Ovary (tissue), 9 donors: ENCODE data around the gene ABCA4. TPM values are rescaled to one million over a fixed set of nuclear protein-coding genes. Genes with fewer than 3 reads are reported as not detected.

Source experiments
- DNase-seq, 5 donors: peaks; one replicate each; pipeline ENCODE4 v3.0.0-alpha.2; 2019 to 2020
- H3K27ac ChIP-seq, 2 donors: fragments of 200-600 bp; one replicate each; pipeline versions ENCODE4 v1.5.1 to v1.8.0; 2019 to 2022
- H3K27me3 ChIP-seq: fragments of 200-600 bp; one replicate; pipeline ENCODE4 v1.8.0; 2022
- H3K36me3 ChIP-seq: fragments of 200-600 bp; sonication (generic); one replicate; pipeline ENCODE4 v1.5.1; 2019
- H3K4me1 ChIP-seq: one replicate; pipeline ENCODE4 v1.8.1; 2013; ENCODE audit warnings: mild to moderate bottlenecking, moderate library complexity; ENCODE audit not compliant: insufficient read depth
- H3K4me3 ChIP-seq: fragments of 200-600 bp; sonication (generic); one replicate; pipeline ENCODE4 v1.5.1; 2017
- H3K9me3 ChIP-seq, 2 donors: fragments of 200-600 bp in 1 of 2; sonication (generic) in 1 of 2; one replicate each; pipeline versions ENCODE4 v1.5.1 to v1.8.1; 2013 to 2019; ENCODE audit warnings: mild to moderate bottlenecking in 1 of 2, moderate library complexity in 1 of 2
- EP300 ChIP-seq: sonication (generic); formaldehyde crosslinking; IDR thresholded peaks from one replicate; pipeline ENCODE4 v1.6.1; 2017; ENCODE audit warnings: antibody characterized with exemption
- POLR2A ChIP-seq: fragments of 450-650 bp; IDR thresholded peaks from one replicate; pipeline ENCODE4 v1.6.1; 2017; ENCODE audit warnings: antibody characterized with exemption, mild to moderate bottlenecking, moderate library complexity
- WGBS, 3 donors: extraction: QIAGEN DNeasy Blood & Tissue Kit in 1 of 3; methylation state at CpG; one replicate each; pipeline versions ENCODE4 v1.1.5 to v1.1.7; 2013 to 2017; 5-methylcytosine and 5-hydroxymethylcytosine counted together
- intact Hi-C, 4 donors: fragments of 100-400 bp; cut with DNase I; formaldehyde crosslinking; loops; one replicate each; pipeline versions ENCODE4 v1.11.0 to v1.15.1; 2022 to 2023
- polyA plus RNA-seq, 2 donors: library from polyadenylated mRNA; stranded (reverse); fragments of 200-250 nt in 1 of 2; fragments of 350-450 nt in 1 of 2; fragmentation: Illumina TruSeq in 1 of 2; extraction: RNeasy Lipid Tissue Mini Kit (QIAGEN cat#74804) in 1 of 2; gene quantifications; one replicate each; pipeline ENCODE4 v1.2.3, GENCODE V29; 2013 to 2014
- total RNA-seq, 7 donors: library from RNA; depleted of rRNA in 2 of 7; stranded (reverse); fragments of >200 nt in 2 of 7; fragmentation: NEBNext Ultra II Directional in 3 of 7; extraction: Animal tissue kit (Norgen Biotek cat#: 25700) in 3 of 7; gene quantifications; one replicate each; pipeline versions ENCODE4 v1.1.0 to v1.2.4, GENCODE V29; 2016 to 2023
- TF ChIP-seq, protein P1 (sequence below), 3 donors: fragments of 450-650 bp in 2 of 3; fragments of 200-600 bp in 1 of 3; IDR thresholded peaks; one replicate each; pipeline versions ENCODE4 v1.5.1 to v1.8.0; 2016 to 2022; ENCODE audit warnings: antibody characterized with exemption in 3 of 3, mild to moderate bottlenecking in 1 of 3
- donor health status: DM: no; HTN: no; CAD: no; lungs with moderate emphysema.
- donor health status: DM: no; HTN: no; CAD: no.
- donor health status: Bipolar disorder and iron deficiency.
- donor health status: DM: yes; HTN: yes; CAD: no.
- donor health status: DM: no; HTN: no; CAD: no.
- donor health status: DM: yes; HTN: yes; CAD: no.

Gene ABCA4
- total and polyA plus RNA-seq, 9 donors = 0.12 to 3.1 (median 0.35) TPM

GRCh38 chr1:94079080-94079940, 41.6 kb downstream of the ABCA4 start:
- Histone ChIP-seq H3K9me3 (no peaks in the 10 kb centered on the region), H3K27me3 (no peaks in the 10 kb centered on the region), H3K27ac (no peak overlapping the region), H3K36me3 (no peaks in the 10 kb centered on the region), H3K4me1 (peaks cover 1% of the 10 kb centered on the region), H3K4me3 (no peak overlapping the region)
- TF ChIP-seq POLR2A (no peak), EP300 (no peak)
- TF ChIP-seq, protein P1, sequence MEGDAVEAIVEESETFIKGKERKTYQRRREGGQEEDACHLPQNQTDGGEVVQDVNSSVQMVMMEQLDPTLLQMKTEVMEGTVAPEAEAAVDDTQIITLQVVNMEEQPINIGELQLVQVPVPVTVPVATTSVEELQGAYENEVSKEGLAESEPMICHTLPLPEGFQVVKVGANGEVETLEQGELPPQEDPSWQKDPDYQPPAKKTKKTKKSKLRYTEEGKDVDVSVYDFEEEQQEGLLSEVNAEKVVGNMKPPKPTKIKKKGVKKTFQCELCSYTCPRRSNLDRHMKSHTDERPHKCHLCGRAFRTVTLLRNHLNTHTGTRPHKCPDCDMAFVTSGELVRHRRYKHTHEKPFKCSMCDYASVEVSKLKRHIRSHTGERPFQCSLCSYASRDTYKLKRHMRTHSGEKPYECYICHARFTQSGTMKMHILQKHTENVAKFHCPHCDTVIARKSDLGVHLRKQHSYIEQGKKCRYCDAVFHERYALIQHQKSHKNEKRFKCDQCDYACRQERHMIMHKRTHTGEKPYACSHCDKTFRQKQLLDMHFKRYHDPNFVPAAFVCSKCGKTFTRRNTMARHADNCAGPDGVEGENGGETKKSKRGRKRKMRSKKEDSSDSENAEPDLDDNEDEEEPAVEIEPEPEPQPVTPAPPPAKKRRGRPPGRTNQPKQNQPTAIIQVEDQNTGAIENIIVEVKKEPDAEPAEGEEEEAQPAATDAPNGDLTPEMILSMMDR (IDR thresholded peaks at IDR 0.05) = no peak
- DNase-seq = peak in 1 of 5 donors; percentile 41
- intact Hi-C loops = no loop called here
- 72 to 79% (median 73%) methylated on average over 6 of the region's 6 CpGs for WGBS, 3 donors

DNA sequence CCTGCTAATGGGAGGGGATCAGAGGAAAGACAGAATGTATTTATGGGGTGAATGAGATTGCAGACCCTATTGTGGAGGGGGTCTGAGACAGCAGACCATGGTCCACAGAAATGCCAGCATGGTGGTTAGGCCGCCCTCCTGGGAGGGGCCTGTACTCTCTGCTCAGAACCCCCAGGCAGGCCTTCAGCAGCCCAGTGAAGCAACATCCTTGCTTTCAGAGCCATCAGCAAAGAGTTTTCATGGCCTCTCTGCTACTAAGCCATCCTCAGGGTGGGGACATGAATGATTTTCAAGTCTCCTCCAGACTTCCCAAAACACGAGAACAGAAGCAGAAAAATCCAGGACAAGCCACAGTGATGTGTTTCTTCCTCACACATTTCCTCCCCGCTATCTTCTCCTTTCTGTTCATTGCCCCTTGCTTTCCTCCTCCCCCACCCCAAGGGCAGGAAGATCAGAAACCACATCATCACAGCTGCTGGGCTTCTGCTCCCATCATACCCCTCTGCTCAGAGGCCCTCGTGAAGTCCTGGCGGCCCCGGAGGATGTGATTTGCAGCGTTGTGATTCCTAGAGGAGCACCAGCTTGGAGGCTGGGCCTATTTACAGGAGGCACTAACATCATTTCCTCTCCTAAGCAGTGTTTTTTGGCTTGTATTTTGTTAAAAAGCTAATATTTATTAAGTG, 48.0 kb downstream of the ABCA4 start:
- H3K36me3 ChIP-seq = no peaks in the 10 kb centered on the region
- intact Hi-C loops = no loop called here
- H3K27me3 ChIP-seq = no peaks in the 10 kb centered on the region
- H3K4me1 ChIP-seq = peaks cover 6% of the 10 kb centered on the region
- H3K27ac ChIP-seq = no peak overlapping the region
- H3K9me3 ChIP-seq = no peaks in the 10 kb centered on the region
- TF ChIP-seq POLR2A (no peak), EP300 (no peak)
- TF ChIP-seq, protein P1 (IDR thresholded peaks at IDR 0.05) = no peak
- DNase-seq = no peak
- 70 to 84% (median 84%) methylated on average over 7 of the region's 7 CpGs for WGBS, 3 donors
- H3K4me3 ChIP-seq = no peak overlapping the region

DNA sequence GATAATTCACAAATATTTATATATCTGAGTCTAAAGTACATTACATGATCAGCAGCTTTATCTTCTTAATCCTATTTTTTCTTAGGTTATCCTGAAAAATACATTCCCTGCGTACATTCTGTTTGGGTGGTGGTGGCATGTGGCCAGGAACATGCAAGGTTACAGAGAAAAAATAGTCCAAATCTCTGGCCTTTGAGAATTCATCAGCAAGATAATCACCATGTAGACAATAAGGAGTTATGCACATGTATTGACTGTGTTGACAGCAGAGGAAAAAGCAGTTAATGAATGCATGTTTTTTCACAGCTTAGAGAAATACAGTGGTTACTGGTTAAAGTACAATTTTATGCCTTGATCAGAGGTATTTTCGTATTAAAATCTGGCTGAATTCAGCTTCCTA, 49.0 kb downstream of the ABCA4 start:
- Histone ChIP-seq H3K27me3 (no peaks in the 10 kb centered on the region), H3K9me3 (no peaks in the 10 kb centered on the region), H3K4me1 (peaks cover 6% of the 10 kb centered on the region), H3K27ac (no peak overlapping the region), H3K4me3 (no peak overlapping the region), H3K36me3 (no peaks in the 10 kb centered on the region)
- intact Hi-C loops = no loop called here
- no peak for DNase-seq
- 62 to 84% (median 80%) methylated on average over 2 of the region's 2 CpGs for WGBS, 3 donors
- TF ChIP-seq EP300 = no peak
- no peak for TF ChIP-seq POLR2A
- TF ChIP-seq, protein P1 (IDR thresholded peaks at IDR 0.05) = no peak

GRCh38 chr1:94071391-94071790, 49.6 kb downstream of the ABCA4 start:
- H3K4me1 ChIP-seq = peaks cover 6% of the 10 kb centered on the region
- no peak overlapping the region for H3K4me3 ChIP-seq
- intact Hi-C loops = no loop called here
- H3K9me3 ChIP-seq = no peaks in the 10 kb centered on the region
- H3K27ac ChIP-seq = no peak overlapping the region
- DNase-seq = no peak
- no peaks in the 10 kb centered on the region for H3K36me3 ChIP-seq
- 41 to 94% (median 62%) methylated on average over 1 of the region's 1 CpG for WGBS, 3 donors
- TF ChIP-seq EP300 (no peak), POLR2A (no peak)
- TF ChIP-seq, protein P1 (IDR thresholded peaks at IDR 0.05) = no peak
- no peaks in the 10 kb centered on the region for H3K27me3 ChIP-seq
